WTC11 (cell line): ENCODE data around the gene SPOCD1. TPM values are rescaled to one million over a fixed set of nuclear protein-coding genes. Genes with fewer than 3 reads are reported as not detected.

Experiments
- ATAC-seq: fragments of 200-7000 bp; cut with Tn5 transposase; 2 replicates; pipeline ENCODE4 v1.10.0; 2021; ENCODE audit warnings: mild to moderate bottlenecking, moderate library complexity
- CTCF ChIA-PET: fragments of 300-600 bp; sonication (Branson Sonifier 250); formaldehyde crosslinking; loops from one replicate; lab custom pipeline; 2021; ENCODE audit warnings: antibody characterized with exemption; lab: Charles Lee
- POLR2A ChIA-PET: fragments of 350-600 bp; sonication (Branson Sonifier 250); formaldehyde crosslinking; loops from one replicate; lab custom pipeline; 2021; ENCODE audit warnings: antibody characterized with exemption; lab: Charles Lee
- DNase-seq: peaks from one replicate; pipeline ENCODE4 v3.0.0; 2021; ENCODE audit warnings: low spot score
- H3K27ac Mint-ChIP-seq: 2 replicates; pipeline ENCODE4 v1.8.0; 2021; ENCODE audit warnings: mixed read lengths
- H3K27me3 Mint-ChIP-seq: 2 replicates; pipeline ENCODE4 v1.8.0; 2021; ENCODE audit warnings: low read depth, mild to moderate bottlenecking, moderate library complexity, mixed read lengths
- H3K36me3 Mint-ChIP-seq: 2 replicates; pipeline ENCODE4 v1.8.0; 2021; ENCODE audit warnings: mixed read lengths
- H3K4me1 Mint-ChIP-seq: 2 replicates; pipeline ENCODE4 v1.8.0; 2022; ENCODE audit warnings: mixed read lengths
- H3K4me3 Mint-ChIP-seq: 2 replicates; pipeline ENCODE4 v1.8.0; 2021; ENCODE audit warnings: mild to moderate bottlenecking, moderate library complexity, mixed read lengths
- H3K9me3 Mint-ChIP-seq: 2 replicates; pipeline ENCODE4 v1.8.0; 2021; ENCODE audit warnings: mixed read lengths
- CREM ChIP-seq: sonication (generic); formaldehyde crosslinking; IDR thresholded peaks from 2 replicates; pipeline ENCODE4 v1.8.1; 2022; ENCODE audit warnings: mild to moderate bottlenecking, missing genetic modification reagents, moderate library complexity
- ETV6 ChIP-seq: sonication (generic); formaldehyde crosslinking; IDR thresholded peaks from 2 replicates; pipeline ENCODE4 v1.8.1; 2022; ENCODE audit warnings: mild to moderate bottlenecking, missing genetic modification reagents
- FOXP1 ChIP-seq: sonication (generic); formaldehyde crosslinking; IDR thresholded peaks from 2 replicates; pipeline ENCODE4 v1.8.0; 2022; ENCODE audit warnings: missing genetic modification reagents, mild to moderate bottlenecking, moderate library complexity, borderline replicate concordance
- GABPB1 ChIP-seq: sonication (generic); formaldehyde crosslinking; IDR thresholded peaks from 2 replicates; pipeline ENCODE4 v1.8.1; 2023; ENCODE audit warnings: mild to moderate bottlenecking, missing genetic modification reagents
- MAX ChIP-seq: sonication (generic); formaldehyde crosslinking; IDR thresholded peaks from 2 replicates; pipeline ENCODE4 v1.8.0; 2022; ENCODE audit warnings: mild to moderate bottlenecking, missing genetic modification reagents
- NR1H2 ChIP-seq: sonication (generic); formaldehyde crosslinking; IDR thresholded peaks from 2 replicates; pipeline ENCODE4 v1.9.0; 2021; ENCODE audit warnings: mild to moderate bottlenecking, moderate library complexity, missing genetic modification reagents
- PREB ChIP-seq: sonication (generic); formaldehyde crosslinking; IDR thresholded peaks from 2 replicates; pipeline ENCODE4 v1.8.1; 2022; ENCODE audit warnings: mild to moderate bottlenecking, missing genetic modification reagents, moderate library complexity, borderline replicate concordance
- RELA ChIP-seq: sonication (generic); formaldehyde crosslinking; IDR thresholded peaks from 2 replicates; pipeline ENCODE4 v1.8.1; 2022; ENCODE audit warnings: missing genetic modification reagents, mild to moderate bottlenecking, borderline replicate concordance
- SMAD3 ChIP-seq: sonication (generic); formaldehyde crosslinking; IDR thresholded peaks from 2 replicates; pipeline ENCODE4 v1.8.0; 2022; ENCODE audit warnings: missing genetic modification reagents, mild to moderate bottlenecking, borderline replicate concordance
- ZNF121 ChIP-seq: sonication (generic); formaldehyde crosslinking; IDR thresholded peaks from 2 replicates; pipeline ENCODE4 v1.8.0; 2023; ENCODE audit warnings: missing genetic modification reagents
- ZNF317 ChIP-seq: sonication (generic); formaldehyde crosslinking; IDR thresholded peaks from 2 replicates; pipeline ENCODE4 v1.8.1; 2023; ENCODE audit warnings: low read depth, mild to moderate bottlenecking, moderate library complexity, missing genetic modification reagents, borderline replicate concordance
- ZNF512 ChIP-seq: sonication (generic); formaldehyde crosslinking; IDR thresholded peaks from 2 replicates; pipeline ENCODE4 v1.8.1; 2022; ENCODE audit warnings: missing genetic modification reagents, borderline replicate concordance
- total RNA-seq: library from RNA; stranded (reverse); gene quantifications from 3 replicates; pipeline ENCODE4 v1.2.3, GENCODE V29; 2021
- TF ChIP-seq, protein P1 (sequence below): fragments of 250-450 bp; sonication (Bioruptor Pico); IDR thresholded peaks from 2 replicates; pipeline ENCODE4 v2.1.2; 2022; ENCODE audit warnings: mild to moderate bottlenecking, moderate library complexity
- TF ChIP-seq, protein P2 (sequence below): sonication (generic); formaldehyde crosslinking; IDR thresholded peaks from 2 replicates; pipeline ENCODE4 v1.8.1; 2023; ENCODE audit warnings: mild to moderate bottlenecking, missing genetic modification reagents
- TF ChIP-seq, protein P3 (sequence below): sonication (generic); formaldehyde crosslinking; IDR thresholded peaks from 2 replicates; pipeline ENCODE4 v1.8.0; 2022; ENCODE audit warnings: mild to moderate bottlenecking, missing genetic modification reagents
- TF ChIP-seq, protein P4 (sequence below): fragments of 250-450 bp; sonication (Bioruptor Pico); IDR thresholded peaks from 2 replicates; pipeline ENCODE4 v1.9.0; 2021; ENCODE audit warnings: mild to moderate bottlenecking
- TF ChIP-seq, protein P5 (sequence below): fragments of 200-600 bp; IDR thresholded peaks from 2 replicates; pipeline ENCODE4 v1.8.0; 2022; ENCODE audit warnings: antibody characterized with exemption

SPOCD1 gene
- total RNA-seq, 1 experiment from 2014 or later, result 3.0 TPM

GRCh38 chr1:31796707-31797106 is 19.1 kb downstream of the SPOCD1 start (continued):
- TF ChIP-seq NR1H2 (no peak), GABPB1 (CRISPR knock-in tag) (no peak)

DNA sequence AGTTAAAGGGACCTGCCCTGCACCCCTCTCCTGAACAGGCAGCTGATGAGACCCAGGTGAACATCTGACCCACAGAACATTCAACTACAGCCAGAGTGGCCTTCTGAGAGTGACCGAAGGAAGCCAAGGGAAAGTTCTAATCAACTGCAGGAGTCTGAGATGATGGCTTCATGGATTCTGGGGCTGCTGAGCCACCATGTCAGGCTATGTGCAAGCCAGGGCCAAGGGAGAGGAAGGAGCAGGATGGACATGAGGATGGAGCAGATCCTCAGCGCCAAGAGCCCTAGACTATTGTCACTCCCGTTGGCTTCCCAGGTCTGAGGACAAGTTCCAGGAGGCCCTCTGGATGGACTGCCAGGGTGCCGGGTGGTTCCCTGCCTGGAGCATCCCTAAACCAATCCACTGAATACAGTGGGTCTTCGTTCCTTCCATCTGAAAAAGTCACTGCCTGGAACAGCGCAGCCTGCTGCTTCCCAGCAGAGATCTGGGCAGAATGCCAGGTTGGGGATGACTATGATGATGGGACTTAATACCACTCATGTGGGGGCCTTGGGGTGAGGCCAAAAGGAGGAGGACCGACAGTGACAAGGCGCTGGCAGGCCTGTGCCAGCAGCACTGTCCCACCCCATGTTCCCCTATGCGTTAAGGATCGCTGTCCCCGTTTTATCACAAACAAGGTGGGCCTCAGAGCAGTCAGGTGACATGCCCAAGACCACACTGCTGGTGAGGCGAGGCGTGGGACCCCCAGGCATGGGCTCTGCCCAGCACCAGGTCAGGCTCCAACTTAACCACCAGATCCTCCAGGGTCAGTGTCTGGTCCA is 19.8 kb downstream of the SPOCD1 start:
- ChIA-PET POLR2A (no interaction called here), CTCF (no interaction called here)
- TF ChIP-seq, protein P1, sequence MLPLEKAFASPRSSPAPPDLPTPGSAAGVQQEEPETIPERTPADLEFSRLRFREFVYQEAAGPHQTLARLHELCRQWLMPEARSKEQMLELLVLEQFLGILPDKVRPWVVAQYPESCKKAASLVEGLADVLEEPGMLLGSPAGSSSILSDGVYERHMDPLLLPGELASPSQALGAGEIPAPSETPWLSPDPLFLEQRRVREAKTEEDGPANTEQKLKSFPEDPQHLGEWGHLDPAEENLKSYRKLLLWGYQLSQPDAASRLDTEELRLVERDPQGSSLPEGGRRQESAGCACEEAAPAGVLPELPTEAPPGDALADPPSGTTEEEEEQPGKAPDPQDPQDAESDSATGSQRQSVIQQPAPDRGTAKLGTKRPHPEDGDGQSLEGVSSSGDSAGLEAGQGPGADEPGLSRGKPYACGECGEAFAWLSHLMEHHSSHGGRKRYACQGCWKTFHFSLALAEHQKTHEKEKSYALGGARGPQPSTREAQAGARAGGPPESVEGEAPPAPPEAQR (CRISPR knock-in tag), result no peak
- 0 out of 2 replicates have a peak, but pooled peaks have one; percentile 26 for TF ChIP-seq FOXP1 (CRISPR knock-in tag)
- H3K4me1 Mint-ChIP-seq, result peaks cover 21% of the 10 kb centered on the region
- ATAC-seq, result no peak
- H3K27me3 Mint-ChIP-seq, result no peaks in the 10 kb centered on the region
- H3K27ac Mint-ChIP-seq, result no peak overlapping the region
- no peaks in the 10 kb centered on the region for H3K9me3 Mint-ChIP-seq
- no peak for DNase-seq
- H3K36me3 Mint-ChIP-seq, result no peaks in the 10 kb centered on the region
- no peak overlapping the region for H3K4me3 Mint-ChIP-seq

- Mint-ChIP-seq H3K9me3 (no peaks in the 10 kb centered on the region), H3K4me1 (peaks cover 16% of the 10 kb centered on the region), H3K27ac (no peak overlapping the region), H3K36me3 (no peaks in the 10 kb centered on the region), H3K27me3 (no peaks in the 10 kb centered on the region), H3K4me3 (no peak overlapping the region)
- no peak for TF ChIP-seq ZNF317 (CRISPR knock-in tag)
- no peak for TF ChIP-seq SMAD3 (CRISPR knock-in tag)
- TF ChIP-seq ZNF121 (CRISPR knock-in tag), result no peak
- no peak for TF ChIP-seq PREB (CRISPR knock-in tag)
- ChIA-PET CTCF (no interaction called here), POLR2A (no interaction called here)
- ATAC-seq, result no peak
- no peak for DNase-seq
Measured at GRCh38 chr1:31795096-31795675, 20.6 kb downstream of the SPOCD1 start.

DNA sequence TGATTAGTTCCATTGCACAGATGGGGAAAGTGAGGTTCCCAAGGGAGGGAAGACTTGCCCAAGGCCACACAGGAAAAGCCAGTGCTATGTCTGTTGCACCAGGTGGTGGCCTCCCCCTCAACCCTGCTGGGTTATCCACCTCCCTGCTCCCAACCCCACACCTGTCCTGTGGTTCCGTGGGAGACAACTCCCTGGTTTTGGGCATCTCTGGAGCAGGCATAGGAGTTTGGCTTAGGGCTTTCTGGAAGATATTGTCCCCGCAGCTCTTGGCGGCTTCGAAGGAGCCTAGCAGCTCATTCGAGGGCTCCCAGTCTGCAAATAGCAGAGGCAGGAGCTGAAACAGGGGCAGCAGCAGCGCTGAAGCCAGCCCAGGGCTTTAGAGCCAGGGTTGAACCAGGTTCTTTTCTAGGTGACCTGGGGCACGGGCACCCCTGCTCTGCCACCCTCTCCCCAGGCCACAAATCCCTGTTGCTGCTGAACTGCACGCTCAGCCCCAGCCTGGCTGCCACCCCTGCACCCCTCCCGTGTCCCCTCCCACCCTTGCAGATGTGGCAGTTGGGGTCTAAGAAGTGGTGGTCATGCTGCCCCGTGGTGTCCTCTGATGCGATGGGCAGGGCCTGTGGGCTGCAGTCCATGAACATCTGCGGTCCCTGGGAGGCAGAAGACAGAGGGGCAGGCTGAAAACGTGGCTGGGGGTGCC is 22.1 kb downstream of the SPOCD1 start:
- no peak for DNase-seq
- H3K27me3 Mint-ChIP-seq, result no peaks in the 10 kb centered on the region
- ChIA-PET CTCF (no interaction called here), POLR2A (no interaction called here)
- no peak overlapping the region for H3K27ac Mint-ChIP-seq
- H3K4me3 Mint-ChIP-seq, result no peak overlapping the region
- ATAC-seq, result no peak
- no peaks in the 10 kb centered on the region for H3K9me3 Mint-ChIP-seq
- peaks cover 13% of the 10 kb centered on the region for H3K4me1 Mint-ChIP-seq
- H3K36me3 Mint-ChIP-seq, result no peaks in the 10 kb centered on the region
- TF ChIP-seq, protein P2, sequence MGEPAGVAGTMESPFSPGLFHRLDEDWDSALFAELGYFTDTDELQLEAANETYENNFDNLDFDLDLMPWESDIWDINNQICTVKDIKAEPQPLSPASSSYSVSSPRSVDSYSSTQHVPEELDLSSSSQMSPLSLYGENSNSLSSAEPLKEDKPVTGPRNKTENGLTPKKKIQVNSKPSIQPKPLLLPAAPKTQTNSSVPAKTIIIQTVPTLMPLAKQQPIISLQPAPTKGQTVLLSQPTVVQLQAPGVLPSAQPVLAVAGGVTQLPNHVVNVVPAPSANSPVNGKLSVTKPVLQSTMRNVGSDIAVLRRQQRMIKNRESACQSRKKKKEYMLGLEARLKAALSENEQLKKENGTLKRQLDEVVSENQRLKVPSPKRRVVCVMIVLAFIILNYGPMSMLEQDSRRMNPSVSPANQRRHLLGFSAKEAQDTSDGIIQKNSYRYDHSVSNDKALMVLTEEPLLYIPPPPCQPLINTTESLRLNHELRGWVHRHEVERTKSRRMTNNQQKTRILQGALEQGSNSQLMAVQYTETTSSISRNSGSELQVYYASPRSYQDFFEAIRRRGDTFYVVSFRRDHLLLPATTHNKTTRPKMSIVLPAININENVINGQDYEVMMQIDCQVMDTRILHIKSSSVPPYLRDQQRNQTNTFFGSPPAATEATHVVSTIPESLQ (CRISPR knock-in tag), result no peak
- no peak for TF ChIP-seq ZNF121 (CRISPR knock-in tag)
- no peak for TF ChIP-seq CREM
- TF ChIP-seq ZNF512 (CRISPR knock-in tag), result no peak
- TF ChIP-seq, protein P3, sequence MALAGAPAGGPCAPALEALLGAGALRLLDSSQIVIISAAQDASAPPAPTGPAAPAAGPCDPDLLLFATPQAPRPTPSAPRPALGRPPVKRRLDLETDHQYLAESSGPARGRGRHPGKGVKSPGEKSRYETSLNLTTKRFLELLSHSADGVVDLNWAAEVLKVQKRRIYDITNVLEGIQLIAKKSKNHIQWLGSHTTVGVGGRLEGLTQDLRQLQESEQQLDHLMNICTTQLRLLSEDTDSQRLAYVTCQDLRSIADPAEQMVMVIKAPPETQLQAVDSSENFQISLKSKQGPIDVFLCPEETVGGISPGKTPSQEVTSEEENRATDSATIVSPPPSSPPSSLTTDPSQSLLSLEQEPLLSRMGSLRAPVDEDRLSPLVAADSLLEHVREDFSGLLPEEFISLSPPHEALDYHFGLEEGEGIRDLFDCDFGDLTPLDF, result no peak
- no peak for TF ChIP-seq ETV6 (CRISPR knock-in tag)
- TF ChIP-seq MAX, result no peak
- TF ChIP-seq, protein P4, sequence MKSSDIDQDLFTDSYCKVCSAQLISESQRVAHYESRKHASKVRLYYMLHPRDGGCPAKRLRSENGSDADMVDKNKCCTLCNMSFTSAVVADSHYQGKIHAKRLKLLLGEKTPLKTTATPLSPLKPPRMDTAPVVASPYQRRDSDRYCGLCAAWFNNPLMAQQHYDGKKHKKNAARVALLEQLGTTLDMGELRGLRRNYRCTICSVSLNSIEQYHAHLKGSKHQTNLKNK (CRISPR knock-in tag), result no peak
- TF ChIP-seq NR1H2, result no peak
- TF ChIP-seq, protein P5, sequence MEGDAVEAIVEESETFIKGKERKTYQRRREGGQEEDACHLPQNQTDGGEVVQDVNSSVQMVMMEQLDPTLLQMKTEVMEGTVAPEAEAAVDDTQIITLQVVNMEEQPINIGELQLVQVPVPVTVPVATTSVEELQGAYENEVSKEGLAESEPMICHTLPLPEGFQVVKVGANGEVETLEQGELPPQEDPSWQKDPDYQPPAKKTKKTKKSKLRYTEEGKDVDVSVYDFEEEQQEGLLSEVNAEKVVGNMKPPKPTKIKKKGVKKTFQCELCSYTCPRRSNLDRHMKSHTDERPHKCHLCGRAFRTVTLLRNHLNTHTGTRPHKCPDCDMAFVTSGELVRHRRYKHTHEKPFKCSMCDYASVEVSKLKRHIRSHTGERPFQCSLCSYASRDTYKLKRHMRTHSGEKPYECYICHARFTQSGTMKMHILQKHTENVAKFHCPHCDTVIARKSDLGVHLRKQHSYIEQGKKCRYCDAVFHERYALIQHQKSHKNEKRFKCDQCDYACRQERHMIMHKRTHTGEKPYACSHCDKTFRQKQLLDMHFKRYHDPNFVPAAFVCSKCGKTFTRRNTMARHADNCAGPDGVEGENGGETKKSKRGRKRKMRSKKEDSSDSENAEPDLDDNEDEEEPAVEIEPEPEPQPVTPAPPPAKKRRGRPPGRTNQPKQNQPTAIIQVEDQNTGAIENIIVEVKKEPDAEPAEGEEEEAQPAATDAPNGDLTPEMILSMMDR, result no peak
- TF ChIP-seq RELA (CRISPR knock-in tag), result no peak
- no peak for TF ChIP-seq GABPB1 (CRISPR knock-in tag)
